Loucy (cell line): ENCODE data around the gene MTREX.

ENCODE experiments used
- H2AFZ ChIP-seq: fragments of 200-600 bp; sonication (generic); 2 replicates; pipeline ENCODE4 v1.6.0; 2016; ENCODE audit warnings: antibody characterized with exemption, mild to moderate bottlenecking, low read length, moderate library complexity
- H3F3A ChIP-seq: fragments of 200-600 bp; 2 replicates; pipeline ENCODE4 v1.6.0; 2016; ENCODE audit warnings: antibody characterized with exemption, low read depth, mild to moderate bottlenecking
- H3K27me3 ChIP-seq: fragments of 200-600 bp; sonication (generic); 2 replicates; pipeline ENCODE4 v1.6.1; 2014; ENCODE audit warnings: low read length, mild to moderate bottlenecking; ENCODE audit not compliant: insufficient read depth, poor library complexity, severe bottlenecking
- H3K36me3 ChIP-seq: fragments of 200-600 bp; sonication (generic); 2 replicates; pipeline ENCODE4 v1.6.1; 2016; ENCODE audit warnings: low read length; ENCODE audit not compliant: insufficient read depth
- H3K4me1 ChIP-seq: fragments of 200-600 bp; sonication (generic); 2 replicates; pipeline ENCODE4 v1.5.1; 2014; ENCODE audit warnings: low read length, mild to moderate bottlenecking; ENCODE audit not compliant: insufficient read depth, poor library complexity, severe bottlenecking
- H3K4me2 ChIP-seq: fragments of 200-600 bp; sonication (generic); 2 replicates; pipeline ENCODE4 v1.6.0; 2014; ENCODE audit warnings: antibody characterized with exemption, low read length, low read depth, mild to moderate bottlenecking; ENCODE audit not compliant: poor library complexity, severe bottlenecking
- H3K4me3 ChIP-seq: fragments of 200-600 bp; sonication (generic); 2 replicates; pipeline ENCODE4 v1.5.1; 2014; ENCODE audit warnings: low read length, mild to moderate bottlenecking, mixed read lengths; ENCODE audit not compliant: poor library complexity, severe bottlenecking
- H3K79me2 ChIP-seq: fragments of 200-600 bp; sonication (generic); 2 replicates; pipeline ENCODE4 v1.6.1; 2014; ENCODE audit warnings: low read length; ENCODE audit not compliant: insufficient read depth
- H3K9ac ChIP-seq: fragments of 200-600 bp; sonication (generic); 2 replicates; pipeline ENCODE4 v1.6.0; 2014; ENCODE audit warnings: mild to moderate bottlenecking, low read depth, low read length, moderate library complexity; ENCODE audit not compliant: poor library complexity, severe bottlenecking
- H3K9me2 ChIP-seq: fragments of 200-600 bp; sonication (generic); replicated peaks from 2 replicates; pipeline ENCODE4 v1.6.1; 2016; ENCODE audit warnings: low read depth, low read length, mixed read lengths
- H3K9me3 ChIP-seq: fragments of 200-600 bp; sonication (generic); 2 replicates; pipeline ENCODE4 v1.6.1; 2014; ENCODE audit warnings: mild to moderate bottlenecking, antibody characterized with exemption, low read length, low read depth; ENCODE audit not compliant: insufficient read depth
- H4K20me1 ChIP-seq: fragments of 200-600 bp; sonication (generic); 2 replicates; pipeline ENCODE4 v1.6.0; 2014; ENCODE audit warnings: antibody characterized with exemption, low read length, mild to moderate bottlenecking; ENCODE audit not compliant: insufficient read depth, poor library complexity, severe bottlenecking
- CTCF ChIP-seq: fragments of 200-600 bp; sonication (generic); conservative IDR thresholded peaks from 2 replicates; pipeline ENCODE4 v1.5.1; 2014; ENCODE audit warnings: mild to moderate bottlenecking, antibody characterized with exemption, low read length
- EZH2phosphoT487 ChIP-seq: fragments of 200-600 bp; IDR thresholded peaks from 2 replicates; pipeline ENCODE4 v1.6.1; 2018; ENCODE audit warnings: antibody characterized with exemption, mild to moderate bottlenecking, moderate library complexity, borderline replicate concordance

The MTREX gene

GRCh38 chr5:55418994-55419968, 111.5 kb downstream of the MTREX start:
- Histone ChIP-seq H3K9me2 (no peaks in the 10 kb centered on the region), H3K79me2 (no peaks in the 10 kb centered on the region), H3K9ac (no peak overlapping the region), H3K4me3 (no peak overlapping the region), H3F3A (no peaks in the 10 kb centered on the region), H3K36me3 (peaks cover 77% of the 10 kb centered on the region), H3K4me2 (no peak overlapping the region), H4K20me1 (no peaks in the 10 kb centered on the region), H3K4me1 (peaks cover 8% of the 10 kb centered on the region), H2AFZ (no peak overlapping the region), H3K27me3 (no peaks in the 10 kb centered on the region), H3K9me3 (no peaks in the 10 kb centered on the region)
- TF ChIP-seq CTCF = no peak
- no peak for TF ChIP-seq EZH2phosphoT487

GRCh38 chr5:55421074-55421529, 113.3 kb downstream of the MTREX start:
- H3K36me3 ChIP-seq = peaks cover 80% of the 10 kb centered on the region

GRCh38 chr5:55426455-55426854, 118.7 kb downstream of the MTREX start:
- Histone ChIP-seq H4K20me1 (no peaks in the 10 kb centered on the region), H3K27me3 (no peaks in the 10 kb centered on the region), H3K4me1 (no peaks in the 10 kb centered on the region), H3F3A (no peaks in the 10 kb centered on the region), H3K9ac (no peak overlapping the region), H3K36me3 (peaks cover 84% of the 10 kb centered on the region), H3K4me2 (no peak overlapping the region), H3K9me3 (no peaks in the 10 kb centered on the region), H3K4me3 (no peak overlapping the region), H3K79me2 (no peaks in the 10 kb centered on the region), H3K9me2 (no peaks in the 10 kb centered on the region), H2AFZ (no peak overlapping the region)
- TF ChIP-seq EZH2phosphoT487 (no peak), CTCF (no peak)

More at GRCh38 chr5:55421074-55421529, 113.3 kb downstream of the MTREX start:
- TF ChIP-seq CTCF (no peak), EZH2phosphoT487 (no peak)
- Histone ChIP-seq H4K20me1 (no peaks in the 10 kb centered on the region), H3K4me3 (no peak overlapping the region), H3K27me3 (no peaks in the 10 kb centered on the region), H3K4me2 (no peak overlapping the region), H3K4me1 (peaks cover 8% of the 10 kb centered on the region), H3K79me2 (no peaks in the 10 kb centered on the region), H2AFZ (no peak overlapping the region), H3F3A (no peaks in the 10 kb centered on the region), H3K9me2 (no peaks in the 10 kb centered on the region), H3K9ac (no peak overlapping the region), H3K9me3 (no peaks in the 10 kb centered on the region)
